HG03045 (cell line): Measurements from ENCODE around the gene MGAT4C.
"Not testable (repeated sequence)": the region's sequence is repeated elsewhere in the genome, so short reads cannot be mapped to it uniquely, and the experiment has no call there.

Experiments used
- ATAC-seq: cut with Tn5 transposase; IDR thresholded peaks from one replicate; pipeline ENCODE4 v1.9.1; 2021; ENCODE audit warnings: mild to moderate bottlenecking, moderate library complexity; ENCODE audit not compliant: unreplicated experiment

MGAT4C gene

DNA sequence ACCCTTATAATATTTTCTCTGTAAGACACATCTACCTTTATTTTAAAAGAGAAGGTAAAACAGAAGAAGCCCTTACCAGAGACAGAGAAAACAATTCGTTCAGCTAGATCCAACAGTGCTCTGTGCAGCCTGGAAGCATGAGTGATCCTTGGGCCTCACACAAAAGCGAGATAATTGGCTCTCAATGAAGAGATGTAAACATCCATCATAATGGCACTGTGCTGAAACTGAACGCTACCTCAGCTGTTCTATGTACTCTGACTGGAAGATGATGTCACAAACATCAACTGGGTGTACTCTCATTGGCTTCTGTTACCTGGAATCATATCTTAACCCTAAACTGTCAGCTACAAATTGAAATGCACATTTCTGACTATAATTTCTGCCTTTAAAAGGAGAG is at the start of gene MGAT4C:
Gene MGAT4C, minus strand, starts transcription at position 229 of the 400 bp plus-strand sequence.
- ATAC-seq: no peak

DNA sequence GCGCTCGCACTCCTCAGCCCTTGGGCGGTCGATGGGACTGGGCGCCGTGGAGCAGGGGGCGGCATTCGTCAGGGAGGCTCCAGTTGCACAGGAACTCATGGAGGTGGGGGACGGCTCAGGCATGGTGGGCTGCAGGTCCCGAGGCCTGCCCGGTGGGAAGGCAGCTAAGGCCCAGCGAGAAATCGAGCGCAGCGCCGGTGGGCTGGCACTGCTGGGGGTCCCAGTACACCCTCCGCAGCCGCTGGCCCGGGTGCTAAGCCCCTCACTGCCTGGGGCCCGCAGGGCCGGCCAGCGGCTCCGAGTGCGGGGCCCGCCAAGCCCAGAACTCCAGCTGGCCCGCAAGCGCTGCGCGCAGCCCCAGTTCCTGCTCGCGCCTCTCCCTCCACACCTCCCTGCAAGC is 40.2 kb upstream of the MGAT4C start:
- ATAC-seq: not testable (repeated sequence)

DNA sequence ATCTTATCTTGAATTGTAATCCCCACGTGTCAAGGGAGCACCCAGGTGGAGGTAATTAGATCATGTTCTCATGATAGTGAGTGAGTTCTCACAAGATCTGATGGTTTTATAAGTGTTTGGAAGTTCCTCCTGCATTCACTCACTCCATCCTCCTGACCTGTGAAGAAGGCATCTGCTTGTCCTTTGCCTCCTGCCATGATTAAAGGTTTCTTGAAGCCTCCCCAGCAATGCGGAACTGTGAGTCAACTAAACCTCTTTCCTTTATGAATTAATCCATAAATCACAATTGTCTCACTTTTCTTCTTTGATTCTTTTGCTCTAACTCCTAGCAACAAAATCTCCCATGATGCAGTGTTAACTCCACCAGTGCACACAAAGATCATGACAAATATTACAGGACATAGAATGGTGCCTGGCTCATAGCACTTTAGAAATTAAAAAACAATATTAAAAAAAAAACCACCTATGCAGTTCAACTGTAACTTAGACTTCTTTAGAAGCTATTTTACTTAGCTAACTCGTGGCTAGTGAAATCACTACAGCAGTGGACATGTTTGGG is 37.6 kb upstream of the MGAT4C start:
- no peak for ATAC-seq

DNA sequence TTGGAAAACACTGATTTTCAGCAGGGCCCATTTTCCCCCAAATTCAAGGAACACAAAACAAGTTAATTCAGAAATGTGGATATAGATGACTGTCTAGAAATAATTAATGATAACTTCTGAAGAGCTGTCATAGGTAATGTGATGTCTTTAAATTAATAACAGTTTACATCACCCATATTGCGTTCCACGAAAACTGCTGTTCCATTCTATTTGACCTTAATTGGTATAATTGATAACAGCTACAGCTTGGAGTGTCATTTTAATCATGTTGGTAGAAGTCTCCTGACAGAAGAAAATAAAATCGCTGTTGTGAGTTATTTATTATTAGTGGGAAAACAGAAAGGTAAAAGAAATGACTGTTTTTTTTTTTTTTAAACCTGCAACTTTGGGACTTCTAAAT is 36.3 kb upstream of the MGAT4C start:
- no peak for ATAC-seq

DNA sequence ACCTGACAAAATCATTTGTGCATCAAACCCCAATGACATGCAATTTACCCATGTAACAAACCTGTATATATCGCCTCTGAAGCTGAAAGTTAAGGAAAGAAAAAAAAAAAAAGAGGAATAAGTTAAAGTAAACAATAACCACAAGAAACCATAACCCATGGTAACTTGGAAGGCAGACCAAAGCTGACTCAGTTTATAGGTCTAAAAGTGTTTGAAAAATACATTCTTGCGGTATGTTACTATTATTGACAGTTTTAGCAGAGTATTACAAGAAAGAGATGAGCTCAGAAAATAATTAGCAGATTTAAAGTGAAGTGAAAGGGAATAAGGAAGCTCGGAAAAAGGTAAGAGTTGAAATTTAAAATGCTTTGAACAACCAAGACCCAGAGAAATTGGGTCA is 34.4 kb upstream of the MGAT4C start:
- ATAC-seq: no peak

DNA sequence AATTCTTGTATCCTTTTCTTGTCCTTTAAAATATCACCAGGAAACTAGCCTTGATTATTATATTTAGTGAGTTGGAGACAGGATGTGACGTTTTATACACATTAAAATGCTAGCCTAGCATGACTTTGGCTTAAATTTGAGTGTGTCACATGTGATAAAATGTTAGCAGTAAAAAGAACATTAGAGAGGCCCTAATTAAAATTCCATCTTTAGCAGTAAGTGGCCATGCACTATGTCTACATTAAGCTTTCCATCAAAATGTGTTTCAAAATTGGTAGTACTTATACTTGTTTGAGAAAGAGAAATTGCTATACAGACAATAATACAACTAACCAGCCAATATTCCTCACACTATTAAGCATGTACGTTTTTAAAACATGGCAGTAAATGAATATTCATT is 29.9 kb upstream of the MGAT4C start:
- ATAC-seq: no peak

DNA sequence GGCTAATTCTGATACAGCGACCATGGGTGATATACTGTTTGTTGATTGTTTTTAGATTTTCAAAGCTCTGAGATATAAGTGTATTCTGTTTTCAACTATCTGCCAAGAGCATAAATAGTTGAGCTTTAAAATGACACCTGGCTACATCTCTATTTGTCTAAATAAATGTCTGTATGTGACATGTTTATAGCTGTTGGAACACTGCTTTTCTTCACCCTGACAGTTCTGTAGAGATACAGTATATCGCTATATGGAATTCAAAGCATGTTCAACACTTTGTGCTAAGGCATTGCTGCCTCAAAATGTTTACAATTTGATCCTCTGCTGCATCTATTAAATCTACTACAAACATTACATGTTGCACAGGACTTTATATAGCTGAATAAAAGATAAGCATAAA is 27.4 kb upstream of the MGAT4C start:
- ATAC-seq: no peak

DNA sequence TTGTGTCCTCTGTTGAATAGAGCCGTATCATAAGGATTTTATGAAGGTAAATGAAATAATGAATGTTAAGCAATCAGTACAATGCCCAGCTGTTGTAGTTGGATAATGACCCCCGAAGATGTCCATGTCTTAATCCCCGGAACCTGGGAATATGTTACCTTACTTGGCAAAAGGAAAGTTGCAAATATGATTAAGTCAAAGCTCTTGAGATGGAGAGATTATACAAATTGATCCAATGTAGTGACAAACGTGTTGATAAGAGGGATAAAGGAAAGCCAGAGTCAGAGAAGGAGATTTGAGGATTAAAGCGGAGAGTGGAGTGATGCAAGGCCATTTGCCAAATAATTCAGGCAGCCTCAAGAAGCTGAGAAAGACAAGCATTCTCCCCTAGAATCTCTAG is 19.2 kb upstream of the MGAT4C start:
- ATAC-seq: no peak

DNA sequence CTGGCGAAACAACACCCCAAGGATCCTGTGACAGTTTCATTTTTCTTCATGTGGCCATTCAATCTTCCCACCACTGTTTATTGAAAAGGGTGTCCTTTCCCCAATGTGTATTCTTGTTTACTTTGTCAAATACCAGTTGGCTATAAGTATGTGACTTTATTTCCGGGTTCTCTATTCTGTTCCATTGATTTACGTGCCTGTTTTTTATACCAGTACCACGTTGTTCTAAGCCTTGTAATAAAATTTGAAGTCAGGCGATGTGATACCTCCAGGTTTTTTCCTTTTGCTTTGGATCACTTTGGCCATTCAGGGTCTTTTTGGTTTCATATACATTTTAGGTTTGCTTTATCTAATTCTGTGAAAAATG is 9.1 kb upstream of the MGAT4C start:
- ATAC-seq: no peak

DNA sequence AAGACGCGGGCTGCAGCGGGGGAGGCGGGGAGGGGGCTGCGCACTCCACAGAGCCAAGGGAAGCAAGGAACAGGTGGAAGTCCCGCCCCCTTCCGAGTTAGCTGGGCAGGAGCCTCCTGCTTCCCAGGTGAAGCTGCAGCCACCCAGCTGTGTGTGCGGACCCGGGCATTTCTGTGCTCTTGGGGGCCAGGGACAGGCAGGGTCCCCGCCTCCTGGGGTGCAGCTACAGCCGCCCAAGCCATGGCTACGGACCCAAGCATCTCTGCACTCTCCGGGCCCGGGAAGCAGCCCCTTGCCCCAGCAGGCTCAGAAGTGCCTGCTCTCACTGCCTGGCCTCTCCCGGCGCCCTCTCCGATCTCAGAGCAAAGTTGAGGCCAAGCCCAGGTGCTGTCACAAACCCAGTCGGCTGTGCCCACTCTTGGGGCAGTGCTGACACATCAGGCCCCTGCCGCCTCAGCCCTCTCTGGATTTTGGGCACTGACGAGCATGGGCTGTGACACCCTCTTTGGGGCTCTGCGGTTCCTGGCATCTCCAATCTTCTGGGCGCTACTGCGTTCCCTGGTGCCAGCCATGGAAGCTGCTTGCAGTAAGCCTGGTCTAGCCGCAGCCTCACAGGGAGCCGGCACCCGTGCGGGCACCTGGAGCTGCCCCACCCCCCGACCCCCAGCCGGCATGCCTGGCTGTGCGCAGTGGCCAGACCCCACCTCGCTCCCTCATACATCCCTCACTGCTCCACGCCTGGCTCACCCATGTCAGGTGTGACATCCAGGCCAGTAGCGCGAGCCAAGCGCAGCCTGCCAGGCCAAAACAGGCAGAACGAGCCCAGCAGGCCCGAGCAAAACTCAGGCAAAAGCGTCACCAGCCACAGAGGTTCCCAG is 8.5 kb upstream of the MGAT4C start:
- ATAC-seq: no peak

DNA sequence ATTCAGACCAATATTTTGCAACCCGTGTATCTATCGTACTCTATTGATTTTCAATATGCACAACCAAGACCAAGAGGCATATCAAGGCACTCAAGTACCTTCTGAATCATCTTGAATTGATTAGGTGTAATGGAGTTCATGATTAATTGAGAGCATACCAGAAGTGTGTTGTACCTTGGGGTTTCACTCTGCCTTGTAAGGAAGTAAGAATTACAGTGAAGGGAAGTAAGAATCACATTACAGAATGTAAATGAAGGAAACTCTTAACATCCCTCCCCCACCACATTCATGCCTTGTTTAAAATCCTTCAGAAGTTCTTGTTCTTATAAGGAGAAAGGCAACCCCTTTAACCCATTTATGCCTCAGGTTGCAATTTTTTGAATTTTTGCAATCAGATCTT is 5.4 kb upstream of the MGAT4C start:
- ATAC-seq: no peak

DNA sequence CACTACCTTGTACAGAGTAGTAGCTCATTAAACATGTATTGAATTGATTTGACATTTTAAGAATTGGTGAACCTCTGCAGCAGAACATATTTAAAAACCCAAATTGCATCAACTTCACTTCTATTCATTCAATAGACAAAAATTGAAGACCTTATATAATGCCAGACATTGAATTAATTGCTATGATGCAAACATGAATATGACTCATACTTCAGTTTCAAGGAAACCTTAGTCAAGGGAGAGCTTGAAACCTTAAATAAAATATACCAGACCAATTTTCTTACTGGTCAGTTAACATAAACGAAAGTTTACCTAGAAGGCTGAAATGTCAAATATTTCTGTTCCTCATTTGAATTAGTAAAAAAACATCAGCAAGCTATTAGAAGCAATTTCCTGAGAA is 5.0 kb upstream of the MGAT4C start:
- no peak for ATAC-seq

DNA sequence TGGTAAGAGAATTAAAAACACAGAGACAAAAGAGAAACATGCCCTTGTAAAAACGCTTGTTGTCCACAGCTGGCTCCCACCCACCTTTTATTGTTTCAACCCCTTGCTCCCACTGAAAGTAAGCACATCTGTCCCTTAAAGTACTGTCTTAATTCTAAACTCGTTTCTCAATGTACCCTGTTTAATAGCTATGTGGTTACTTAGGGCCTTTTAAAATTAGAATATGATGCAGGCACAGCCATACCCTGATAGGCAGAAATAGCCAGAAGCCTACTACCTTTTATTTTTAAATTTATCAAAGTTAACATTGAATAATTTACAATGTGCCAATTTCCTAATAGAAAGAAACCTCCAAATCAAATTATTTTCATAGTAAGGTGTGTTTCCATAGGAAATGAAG is 4.0 kb upstream of the MGAT4C start:
- ATAC-seq: no peak

DNA sequence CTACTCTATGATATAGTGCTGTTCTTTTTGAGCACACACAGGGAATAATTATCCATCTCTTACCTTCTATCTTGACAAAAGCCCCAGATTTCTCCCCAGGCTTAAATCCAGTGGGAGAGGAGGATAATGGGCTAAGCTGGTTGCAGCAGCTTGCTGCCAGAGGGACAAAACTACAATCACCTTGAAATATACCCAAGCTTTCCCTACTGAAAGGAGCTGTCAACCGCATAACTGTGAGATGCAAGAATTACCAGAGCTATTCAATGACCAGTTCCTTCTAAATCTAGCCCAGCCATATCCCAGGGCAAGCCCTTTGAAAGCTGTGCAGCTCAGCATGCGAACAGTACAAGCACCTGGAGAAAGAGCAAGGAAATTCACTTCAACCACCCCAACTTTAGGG is 943 bp upstream of the MGAT4C start:
- ATAC-seq: no peak

DNA sequence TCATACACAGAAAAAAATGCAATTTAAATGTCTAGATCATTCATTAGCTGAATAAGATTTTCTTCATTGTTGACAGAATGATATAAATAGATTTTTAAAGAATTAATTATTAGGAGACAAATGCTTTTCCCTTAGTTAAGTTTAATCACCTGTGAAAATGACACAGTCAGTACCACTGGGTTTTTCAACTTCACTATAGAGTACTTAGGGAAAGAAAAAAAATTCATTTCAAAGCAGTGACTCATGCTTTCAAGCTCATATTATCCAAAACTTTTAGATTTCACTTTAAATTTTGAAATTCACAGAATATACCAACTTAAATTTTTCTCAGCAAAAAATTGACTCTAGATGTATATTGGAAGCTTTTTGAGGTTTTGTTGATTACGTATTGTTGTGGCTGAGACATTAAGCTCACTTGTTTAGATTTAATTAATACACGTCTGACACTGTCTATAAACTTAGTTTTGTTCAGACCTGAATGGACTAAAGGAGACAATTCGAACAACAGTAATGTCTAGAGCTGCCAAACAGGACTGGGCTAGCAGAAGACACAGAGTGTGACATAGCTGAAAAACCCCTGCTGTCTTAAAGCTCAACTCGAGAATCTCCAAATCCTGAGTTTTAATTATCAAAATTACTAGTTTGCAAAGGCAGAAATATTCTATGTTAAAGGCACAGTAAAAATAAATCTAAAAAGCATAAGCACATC is 1.6 kb downstream of the MGAT4C start:
- no peak for ATAC-seq

DNA sequence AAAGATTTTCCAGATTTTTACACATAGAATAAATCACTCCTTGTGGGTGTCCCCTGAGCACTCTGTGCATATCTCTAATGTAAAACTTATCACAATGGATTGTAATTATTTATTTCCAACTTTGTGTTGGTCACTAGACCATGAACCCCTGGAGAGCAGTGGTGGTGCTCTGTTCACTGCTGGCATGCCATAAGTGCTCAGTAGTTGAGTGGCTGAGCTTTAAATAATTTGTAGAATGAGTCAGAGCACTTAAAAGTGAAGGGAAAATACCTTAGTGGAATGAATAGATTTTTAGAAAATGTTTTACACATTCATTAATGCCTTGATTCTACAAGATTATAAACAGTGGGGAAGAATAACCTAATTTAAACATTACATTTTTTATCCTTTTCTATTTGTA is 6.3 kb downstream of the MGAT4C start:
- ATAC-seq: no peak

DNA sequence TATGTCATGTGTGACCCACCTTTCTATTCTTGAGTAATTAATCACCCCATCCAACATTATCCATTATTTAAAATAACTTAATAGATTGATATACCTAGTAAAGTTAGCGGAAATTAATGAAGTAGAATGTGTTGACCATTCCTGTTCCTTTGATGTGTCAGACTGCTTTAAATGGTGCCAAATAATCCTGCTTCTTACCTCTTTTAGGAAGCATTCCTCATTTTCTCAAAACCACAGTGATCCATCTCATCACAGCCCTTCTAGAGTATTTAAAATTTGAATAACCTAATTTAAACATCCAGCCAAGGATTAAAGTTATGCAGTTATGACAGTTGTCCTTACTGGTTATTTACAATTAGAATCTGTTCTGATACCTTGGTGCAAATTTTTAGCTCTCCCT is 6.9 kb downstream of the MGAT4C start:
- no peak for ATAC-seq

DNA sequence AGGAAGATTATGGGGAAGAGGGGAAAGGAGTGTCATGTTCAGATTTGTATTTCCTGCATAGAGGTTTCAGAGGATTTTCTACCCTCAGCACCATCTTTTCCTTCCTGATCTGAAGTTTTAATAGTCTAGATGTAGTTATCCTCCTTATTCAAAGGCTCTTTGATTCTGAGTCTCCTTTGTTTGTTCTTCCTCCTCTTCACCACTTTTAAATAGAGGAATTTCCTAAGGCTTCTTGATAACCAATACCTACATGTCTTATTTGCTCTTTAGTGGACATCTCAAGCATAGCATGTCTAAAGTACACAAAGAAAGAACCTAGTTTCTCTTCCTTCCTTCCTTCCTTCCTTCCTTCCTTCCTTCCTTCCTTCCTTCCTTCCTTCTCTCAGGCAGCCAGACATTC is 8.3 kb downstream of the MGAT4C start:
- no peak for ATAC-seq

DNA sequence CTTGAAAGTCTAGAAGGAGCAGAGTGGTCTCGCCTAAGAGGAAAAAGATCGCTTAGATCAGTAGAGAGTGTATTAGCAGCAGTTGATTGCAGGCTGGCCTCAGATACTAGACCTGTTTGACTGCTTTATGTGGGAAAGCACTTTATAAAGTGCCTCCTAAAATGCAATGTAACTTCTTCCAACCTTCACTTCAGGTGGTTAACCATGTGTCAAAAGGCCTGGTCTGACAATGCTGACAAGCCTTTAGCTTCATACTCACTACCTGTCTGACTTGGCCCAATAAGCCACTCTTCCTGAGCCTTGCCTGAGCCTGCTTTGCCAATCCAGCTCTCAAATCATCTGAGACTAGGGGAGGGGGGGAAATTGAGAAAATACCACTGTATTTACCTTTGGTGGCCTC is 14.6 kb downstream of the MGAT4C start:
- ATAC-seq: no peak

DNA sequence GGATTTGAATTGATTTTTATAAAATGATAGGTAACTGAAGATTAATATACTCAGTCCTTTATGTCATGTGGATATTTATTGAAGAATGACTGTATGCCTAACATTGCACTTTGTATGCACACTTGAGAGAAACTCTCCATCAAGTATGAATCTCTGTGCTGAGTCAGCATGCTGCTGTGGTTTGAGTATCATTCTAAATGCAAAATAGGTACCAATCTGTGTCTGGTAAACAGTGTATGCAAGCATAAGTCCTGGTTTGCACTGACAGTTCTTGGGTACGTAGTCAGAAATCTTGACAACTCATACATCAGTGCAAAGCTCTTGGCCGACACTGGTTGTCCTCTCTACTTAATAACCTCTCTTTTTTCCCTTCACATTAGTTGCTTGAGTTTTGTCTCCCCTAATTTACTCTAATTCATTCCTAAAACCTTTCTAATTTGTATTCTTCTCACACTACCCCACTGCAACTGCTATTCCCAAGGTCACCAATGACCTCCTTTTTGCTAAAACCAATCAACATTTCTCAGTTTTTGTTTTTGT is 21.8 kb downstream of the MGAT4C start:
- ATAC-seq: no peak

DNA sequence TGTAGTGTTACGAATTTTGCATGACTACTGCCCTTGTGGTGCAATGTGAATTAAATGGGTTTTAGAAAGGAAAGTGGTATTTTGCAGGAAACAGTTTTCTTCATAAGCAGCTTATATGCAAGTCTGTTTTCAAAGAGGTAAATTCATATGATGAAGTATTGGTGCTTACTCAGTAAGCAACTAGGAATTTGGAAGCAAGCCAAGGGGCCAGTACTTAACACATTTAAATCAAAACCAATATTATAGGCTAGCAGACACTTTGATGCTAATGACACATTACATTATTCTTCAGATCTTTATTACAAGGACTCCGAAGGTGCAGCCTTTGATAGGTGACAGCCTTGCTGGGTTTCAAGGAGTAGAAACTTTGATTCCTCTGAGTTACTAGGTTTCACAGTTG is 23.1 kb downstream of the MGAT4C start:
- ATAC-seq: no peak
